HL-60 (cell line): Measurements from ENCODE around the gene SLC12A8.

Experiments used
- CTCF ChIP-seq: IDR thresholded peaks from one replicate; pipeline ENCODE4 v1.5.1; 2011; ENCODE audit warnings: low read length, control low read depth, inconsistent platforms; ENCODE audit not compliant: insufficient read depth
- POLR2AphosphoS5 ChIP-seq: IDR thresholded peaks from 2 replicates; pipeline ENCODE4 v1.6.1; 2012; ENCODE audit warnings: low read depth
- REST ChIP-seq: IDR thresholded peaks from 2 replicates; pipeline ENCODE4 v1.6.1; 2012; ENCODE audit warnings: low read depth; ENCODE audit not compliant: insufficient replicate concordance
- SPI1 ChIP-seq: IDR thresholded peaks from 2 replicates; pipeline ENCODE4 v1.6.1; 2012; ENCODE audit warnings: low read depth, mild to moderate bottlenecking, borderline replicate concordance

GRCh38 chr3:125186261-125186787 lies 26.2 kb downstream of the SLC12A8 start:
- no peak for TF ChIP-seq POLR2AphosphoS5
- no peak for TF ChIP-seq CTCF
- TF ChIP-seq REST: no peak
- no peak for TF ChIP-seq SPI1
